ENCODE measurements around the gene FLCN.

Gene FLCN

DNA sequence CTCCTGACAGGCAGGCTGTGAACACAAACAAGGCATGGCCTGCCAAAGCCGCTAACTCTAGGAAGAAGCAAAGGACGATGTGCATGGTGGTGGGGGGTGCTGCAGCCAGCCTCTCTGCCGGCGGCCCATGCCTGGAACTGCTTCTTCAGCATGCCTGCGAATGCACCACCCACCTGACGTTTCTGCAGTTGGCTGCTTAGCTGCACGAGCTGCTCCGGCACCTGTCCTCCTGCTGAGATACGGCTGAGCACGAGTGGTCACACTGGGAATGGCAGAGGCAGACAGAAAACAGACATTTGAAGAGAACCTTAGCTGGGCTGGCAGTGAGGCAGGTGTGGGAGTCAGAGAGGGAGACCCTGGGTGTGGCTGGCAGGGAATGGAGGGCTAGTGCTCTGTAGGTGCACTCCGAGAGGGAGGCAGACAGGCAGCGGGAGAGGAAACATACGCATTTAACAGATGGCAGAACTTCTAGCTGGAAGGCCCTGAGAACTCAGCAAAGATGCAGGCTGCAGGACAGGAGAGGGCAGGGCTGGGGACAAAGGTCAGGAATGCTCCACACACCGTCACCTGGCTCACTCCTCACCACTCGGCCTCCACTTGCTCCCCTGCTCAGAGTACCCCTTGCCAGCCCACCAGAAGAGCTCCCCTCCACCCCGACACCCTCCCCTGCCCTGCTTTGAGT, 5.2 kb downstream of the FLCN start:
- Histone ChIP-seq H3K9me2 (replicated peaks; ENCODE audit: insufficient read depth, low read length) (no peaks in the 10 kb centered on the region), H3F3A (ENCODE audit: insufficient read depth) (no peaks in the 10 kb centered on the region), H3K27ac (ENCODE audit: low read depth, low read length) (no peak overlapping the region), H3K36me3 (ENCODE audit: low read length) (no peaks in the 10 kb centered on the region), H3K9me3 (ENCODE audit: insufficient read depth, low read length) (no peaks in the 10 kb centered on the region), H3K27me3 (ENCODE audit: low read length) (no peaks in the 10 kb centered on the region), H3K9ac (ENCODE audit: low read length) (no peak overlapping the region), H3K4me3 (ENCODE audit: insufficient read depth, low read length, poor library complexity, severe bottlenecking) (no peak overlapping the region), H3K4me2 (ENCODE audit: low read depth, low read length, poor library complexity, severe bottlenecking) (no peak overlapping the region), H3K79me2 (ENCODE audit: insufficient read depth, low read length) (peaks cover 17% of the 10 kb centered on the region), H4K20me1 (ENCODE audit: low read depth, low read length) (no peaks in the 10 kb centered on the region), H2AFZ (ENCODE audit: low read depth, low read length, severe bottlenecking) (no peak overlapping the region)
- TF ChIP-seq EZH2phosphoT487 (conservative IDR thresholded peaks at IDR 0.05; ENCODE audit: low read length), result no peak
- TF ChIP-seq, protein P1, sequence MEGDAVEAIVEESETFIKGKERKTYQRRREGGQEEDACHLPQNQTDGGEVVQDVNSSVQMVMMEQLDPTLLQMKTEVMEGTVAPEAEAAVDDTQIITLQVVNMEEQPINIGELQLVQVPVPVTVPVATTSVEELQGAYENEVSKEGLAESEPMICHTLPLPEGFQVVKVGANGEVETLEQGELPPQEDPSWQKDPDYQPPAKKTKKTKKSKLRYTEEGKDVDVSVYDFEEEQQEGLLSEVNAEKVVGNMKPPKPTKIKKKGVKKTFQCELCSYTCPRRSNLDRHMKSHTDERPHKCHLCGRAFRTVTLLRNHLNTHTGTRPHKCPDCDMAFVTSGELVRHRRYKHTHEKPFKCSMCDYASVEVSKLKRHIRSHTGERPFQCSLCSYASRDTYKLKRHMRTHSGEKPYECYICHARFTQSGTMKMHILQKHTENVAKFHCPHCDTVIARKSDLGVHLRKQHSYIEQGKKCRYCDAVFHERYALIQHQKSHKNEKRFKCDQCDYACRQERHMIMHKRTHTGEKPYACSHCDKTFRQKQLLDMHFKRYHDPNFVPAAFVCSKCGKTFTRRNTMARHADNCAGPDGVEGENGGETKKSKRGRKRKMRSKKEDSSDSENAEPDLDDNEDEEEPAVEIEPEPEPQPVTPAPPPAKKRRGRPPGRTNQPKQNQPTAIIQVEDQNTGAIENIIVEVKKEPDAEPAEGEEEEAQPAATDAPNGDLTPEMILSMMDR (IDR thresholded peaks at IDR 0.05; ENCODE audit: insufficient read depth, low read length, poor library complexity, severe bottlenecking), result no peak

- Histone ChIP-seq H3K4me2 (ENCODE audit: low read depth, low read length, poor library complexity, severe bottlenecking) (no peak overlapping the region), H3K9me2 (replicated peaks; ENCODE audit: insufficient read depth, low read length) (no peaks in the 10 kb centered on the region), H3K9me3 (ENCODE audit: insufficient read depth, low read length) (no peaks in the 10 kb centered on the region), H3K4me3 (ENCODE audit: insufficient read depth, low read length, poor library complexity, severe bottlenecking) (no peak overlapping the region), H2AFZ (ENCODE audit: low read depth, low read length, severe bottlenecking) (no peak overlapping the region), H4K20me1 (ENCODE audit: low read depth, low read length) (no peaks in the 10 kb centered on the region), H3K27me3 (ENCODE audit: low read length) (no peaks in the 10 kb centered on the region), H3F3A (ENCODE audit: insufficient read depth) (no peaks in the 10 kb centered on the region), H3K36me3 (ENCODE audit: low read length) (no peaks in the 10 kb centered on the region; the same call in 1 of the 2 replicates), H3K9ac (ENCODE audit: low read length) (no peak overlapping the region), H3K27ac (ENCODE audit: low read depth, low read length) (no peak overlapping the region), H3K79me2 (ENCODE audit: insufficient read depth, low read length) (no peaks in the 10 kb centered on the region; the same call in 1 of the 2 replicates)
- TF ChIP-seq, protein P1 (IDR thresholded peaks at IDR 0.05; ENCODE audit: insufficient read depth, low read length, poor library complexity, severe bottlenecking), result no peak
- TF ChIP-seq EZH2phosphoT487 (conservative IDR thresholded peaks at IDR 0.05; ENCODE audit: low read length), result no peak
These were observed 7.3 kb downstream of the FLCN start for GRCh38 chr17:17229416-17230384.

GRCh38 chr17:17228521-17229279, 8.3 kb downstream of the FLCN start:
- no peaks in the 10 kb centered on the region for H3K27me3 ChIP-seq (ENCODE audit: low read length)
- H3K79me2 ChIP-seq (ENCODE audit: insufficient read depth, low read length), result no peaks in the 10 kb centered on the region; the same call in 1 of the 2 replicates
- H3K4me2 ChIP-seq (ENCODE audit: low read depth, low read length, poor library complexity, severe bottlenecking), result no peak overlapping the region
- H3F3A ChIP-seq (ENCODE audit: insufficient read depth), result no peaks in the 10 kb centered on the region
- no peaks in the 10 kb centered on the region for H4K20me1 ChIP-seq (ENCODE audit: low read depth, low read length)
- no peak for TF ChIP-seq EZH2phosphoT487 (conservative IDR thresholded peaks at IDR 0.05; ENCODE audit: low read length)
- TF ChIP-seq, protein P1 (IDR thresholded peaks at IDR 0.05; ENCODE audit: insufficient read depth, low read length, poor library complexity, severe bottlenecking), result no peak
- no peak overlapping the region for H2AFZ ChIP-seq (ENCODE audit: low read depth, low read length, severe bottlenecking)
- H3K9ac ChIP-seq (ENCODE audit: low read length), result no peak overlapping the region
- H3K36me3 ChIP-seq (ENCODE audit: low read length), result no peaks in the 10 kb centered on the region; the same call in 1 of the 2 replicates
- H3K4me3 ChIP-seq (ENCODE audit: insufficient read depth, low read length, poor library complexity, severe bottlenecking), result no peak overlapping the region
- H3K9me2 ChIP-seq (replicated peaks; ENCODE audit: insufficient read depth, low read length), result no peaks in the 10 kb centered on the region
- H3K9me3 ChIP-seq (ENCODE audit: insufficient read depth, low read length), result no peaks in the 10 kb centered on the region
- no peak overlapping the region for H3K27ac ChIP-seq (ENCODE audit: low read depth, low read length)
